ENCODE data around the gene LYSMD2.

- no peak for TF ChIP-seq CTCF (IDR thresholded peaks at IDR 0.05; ENCODE audit: low read length)
- TF ChIP-seq EZH2 (IDR thresholded peaks at IDR 0.05; ENCODE audit: borderline replicate concordance, low read length) = no peak
Measured at GRCh38 chr15:51738553-51738952, 1.1 kb upstream of the LYSMD2 start.
